GM12878 (cell line): ENCODE results near the gene SPOCD1.

Experiments used
- CTCF ChIP-seq, 3 experiments: IDR thresholded peaks in 2 of 3; conservative IDR thresholded peaks in 1 of 3; 2 replicates each; pipeline ENCODE4 v1.5.1; 2011; ENCODE audit warnings: low read depth in 3 of 3, low read length in 3 of 3, mild to moderate bottlenecking in 3 of 3, control low read depth in 2 of 3, moderate library complexity in 2 of 3, inconsistent platforms in 1 of 3, mixed read lengths in 1 of 3; ENCODE audit not compliant: control insufficient read depth in 2 of 3, insufficient read depth in 1 of 3; ENCODE audit errors: extremely low read depth in 1 of 3
- EP300 ChIP-seq, 2 experiments: fragments of 150-350 bp in 1 of 2; IDR thresholded peaks; 2 replicates each; pipeline ENCODE4 v1.6.1; 2011 to 2012; ENCODE audit warnings: low read depth in 2 of 2, low read length in 2 of 2, borderline replicate concordance in 1 of 2, improper control_type of control experiment in 1 of 2, inconsistent platforms in 1 of 2; ENCODE audit not compliant: control insufficient read depth in 1 of 2
- EZH2 ChIP-seq: IDR thresholded peaks from 2 replicates; pipeline ENCODE4 v1.6.1; 2012; ENCODE audit warnings: low read depth, mild to moderate bottlenecking, control low read depth, inconsistent platforms, low read length, borderline replicate concordance; ENCODE audit not compliant: control insufficient read depth
- MTA3 ChIP-seq: IDR thresholded peaks from 2 replicates; pipeline ENCODE4 v1.6.1; 2012; ENCODE audit warnings: low read length, inconsistent platforms, borderline replicate concordance
- MXI1 ChIP-seq: fragments of 150-350 bp; IDR thresholded peaks from 2 replicates; pipeline ENCODE4 v1.6.1; 2011; ENCODE audit warnings: low read depth, mild to moderate bottlenecking, inconsistent platforms, low read length, improper control_type of control experiment
- NFXL1 ChIP-seq: fragments of 450-650 bp; IDR thresholded peaks from 2 replicates; pipeline ENCODE4 v1.6.1; 2017; ENCODE audit warnings: antibody characterized with exemption, mild to moderate bottlenecking, borderline replicate concordance
- ZBED1 ChIP-seq: IDR thresholded peaks from 2 replicates; pipeline ENCODE4 v1.6.1; 2016; ENCODE audit warnings: borderline replicate concordance
- ZNF217 ChIP-seq: fragments of 450-650 bp; IDR thresholded peaks from 2 replicates; pipeline ENCODE4 v1.6.1; 2017; ENCODE audit warnings: antibody characterized with exemption, mild to moderate bottlenecking

- TF ChIP-seq MXI1 (no peak), EP300 (IDR thresholded peaks at IDR 0.05; ENCODE audit: borderline replicate concordance in 1 of 2, control insufficient read depth in 1 of 2, low read depth in 2 of 2, low read length in 2 of 2) (no peak), NFXL1 (no peak), CTCF (IDR thresholded peaks at IDR 0.05 in 2 of 3, conservative IDR thresholded peaks at IDR 0.05 in 1 of 3; ENCODE audit: control insufficient read depth in 2 of 3, extremely low read depth in 1 of 3, insufficient read depth in 1 of 3, low read depth in 3 of 3, low read length in 3 of 3) (no peak), MTA3 (no peak), ZBED1 (no peak), ZNF217 (no peak), EZH2 (no peak)
Measured at GRCh38 chr1:31748365-31748764, 67.5 kb downstream of the SPOCD1 start.
